ENCODE data around the gene RTTN. TPM values are rescaled to one million over a fixed set of nuclear protein-coding genes. Genes with fewer than 3 reads are reported as not detected.

Gene RTTN
- total RNA-seq, 4 donors from 2014 or later: 5.2 to 27.9 (median 10.5) TPM

GRCh38 chr18:70022636-70023035 lies 182.9 kb downstream of the RTTN start:
- Histone ChIP-seq H3K4me3 (no peak overlapping the region), H3K9me3 (no peaks in the 10 kb centered on the region), H3K27ac (no peak overlapping the region), H3K4me1 (no peaks in the 10 kb centered on the region), H3K27me3 (no peaks in the 10 kb centered on the region), H3K36me3 (peaks cover 0 to 92% of the 10 kb centered on the region in 2 donors)
- no peak for ATAC-seq
- TF ChIP-seq EP300 (IDR thresholded peaks at IDR 0.05) (no peak), CTCF (IDR thresholded peaks at IDR 0.05) (no peak), POLR2A (IDR thresholded peaks at IDR 0.05) (no peak), POLR2AphosphoS5 (IDR thresholded peaks at IDR 0.05) (no peak)
- WGBS, 2 donors (ENCODE audit: low coverage in 1 of 2): 67 to 100% methylated on average over 1 of the region's 3 CpGs

- H3K4me1 ChIP-seq: no peaks in the 10 kb centered on the region
- H3K9me3 ChIP-seq: no peaks in the 10 kb centered on the region
- no peak overlapping the region for H3K4me3 ChIP-seq
- 100% methylated on average over 1 of the region's 1 CpG for WGBS, 2 donors (ENCODE audit: low coverage in 1 of 2)
- ATAC-seq: no peak
- no peaks in the 10 kb centered on the region for H3K27me3 ChIP-seq
- TF ChIP-seq EP300 (IDR thresholded peaks at IDR 0.05) (no peak), POLR2AphosphoS5 (IDR thresholded peaks at IDR 0.05) (no peak), CTCF (IDR thresholded peaks at IDR 0.05) (no peak), POLR2A (IDR thresholded peaks at IDR 0.05) (no peak)
- no peak overlapping the region for H3K27ac ChIP-seq
- peaks cover 0 to 98% of the 10 kb centered on the region in 2 donors for H3K36me3 ChIP-seq
These were observed 184.0 kb downstream of the RTTN start for GRCh38 chr18:70021498-70021897.

DNA sequence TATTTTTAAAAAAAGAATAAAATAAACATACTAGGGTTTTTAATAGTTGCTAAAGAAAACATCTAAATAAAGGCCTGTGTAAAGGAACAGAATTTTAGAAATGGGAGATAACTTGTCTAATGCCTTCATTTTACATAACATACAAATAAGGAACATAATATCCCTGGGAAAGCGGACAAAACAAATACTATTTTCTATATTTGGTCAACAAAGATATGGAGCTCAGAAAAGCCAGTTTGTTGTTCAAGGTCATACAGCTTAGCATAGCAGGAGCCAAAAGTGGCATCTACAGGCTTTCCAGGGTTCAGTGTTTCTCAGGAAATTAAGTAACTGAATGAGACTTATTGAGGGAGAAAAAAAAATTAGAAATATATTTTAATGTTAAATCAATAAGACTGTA lies 184.4 kb downstream of the RTTN start:
- Histone ChIP-seq H3K36me3 (peaks cover 0 to 98% of the 10 kb centered on the region in 2 donors), H3K4me3 (no peak overlapping the region), H3K4me1 (no peaks in the 10 kb centered on the region), H3K27ac (no peak overlapping the region), H3K27me3 (no peaks in the 10 kb centered on the region), H3K9me3 (no peaks in the 10 kb centered on the region)
- 75 to 86% methylated on average over 1 of the region's 1 CpG for WGBS, 2 donors (ENCODE audit: low coverage in 1 of 2)
- ATAC-seq: no peak
- TF ChIP-seq POLR2A (IDR thresholded peaks at IDR 0.05): no peak
- TF ChIP-seq CTCF (IDR thresholded peaks at IDR 0.05): no peak
- no peak for TF ChIP-seq EP300 (IDR thresholded peaks at IDR 0.05)
- no peak for TF ChIP-seq POLR2AphosphoS5 (IDR thresholded peaks at IDR 0.05)

- Histone ChIP-seq H3K4me1 (no peaks in the 10 kb centered on the region), H3K9me3 (no peaks in the 10 kb centered on the region), H3K27ac (no peak overlapping the region), H3K27me3 (no peaks in the 10 kb centered on the region), H3K36me3 (peaks cover 0 to 95% of the 10 kb centered on the region in 2 donors), H3K4me3 (no peak overlapping the region)
- WGBS, 2 donors (ENCODE audit: low coverage in 1 of 2): 81 to 90% methylated on average over 2 of the region's 2 CpGs
- ATAC-seq: no peak
- no peak for TF ChIP-seq POLR2A (IDR thresholded peaks at IDR 0.05)
- no peak for TF ChIP-seq POLR2AphosphoS5 (IDR thresholded peaks at IDR 0.05)
- TF ChIP-seq CTCF (IDR thresholded peaks at IDR 0.05): no peak
- TF ChIP-seq EP300 (IDR thresholded peaks at IDR 0.05): no peak
These were observed 185.5 kb downstream of the RTTN start for GRCh38 chr18:70019991-70020390.

- peaks cover 0 to 90% of the 10 kb centered on the region in 2 donors for H3K36me3 ChIP-seq
- WGBS, 2 donors (ENCODE audit: low coverage in 1 of 2): 71 to 87% methylated on average over 2 of the region's 2 CpGs
- TF ChIP-seq EP300 (IDR thresholded peaks at IDR 0.05) (no peak), POLR2AphosphoS5 (IDR thresholded peaks at IDR 0.05) (no peak), CTCF (IDR thresholded peaks at IDR 0.05) (no peak), POLR2A (IDR thresholded peaks at IDR 0.05) (no peak)
- no peaks in the 10 kb centered on the region for H3K4me1 ChIP-seq
- no peak overlapping the region for H3K4me3 ChIP-seq
- no peak for ATAC-seq
- H3K27ac ChIP-seq: no peak overlapping the region
- H3K9me3 ChIP-seq: no peaks in the 10 kb centered on the region
- H3K27me3 ChIP-seq: no peaks in the 10 kb centered on the region
These were observed 186.4 kb downstream of the RTTN start for GRCh38 chr18:70019136-70019535.

Measured in gastroesophageal sphincter (tissue), 4 donors.